ENCODE results near the gene MINDY3. TPM values are rescaled to one million over a fixed set of nuclear protein-coding genes. Genes with fewer than 3 reads are reported as not detected.
A peak's percentile ranks its signal among the peaks of the same experiment; 100 is the strongest.

The MINDY3 gene
- total RNA-seq (2021; ENCODE audit: unreplicated experiment) (10.4 TPM), Bru-seq, nascent RNA (percentile 66 among the genes with signal in this experiment), BruChase-seq, experiment 1, labeled RNA remaining after a 2-hour chase (percentile 61 among the genes with signal in this experiment), BruChase-seq, experiment 2, labeled RNA remaining after a 6-hour chase (percentile 51 among the genes with signal in this experiment)
- polyA plus RNA-seq (2012; ENCODE audit: insufficient read length), result 4.8 TPM
- long read RNA-seq, transcript MINDY3-201 (15 exons, 2,381 nt), result major isoform, 6 of 14 reads
- long read RNA-seq, partial matches to known transcripts, result 0 of 14 reads
- long read RNA-seq, other reads (novel, unspliced or antisense), result 8 of 14 reads

GRCh38 chr10:15859906-15860691, at the start of gene MINDY3:
Gene MINDY3 (minus strand): TSS chr10:15860507. CDS start chr10:15860299, 208 bp downstream.
- DNase-seq (ENCODE audit: low read depth, low spot score) (peak; percentile 41), ATAC-seq (peak; percentile 99)
- intact Hi-C loops (cut with micrococcal nuclease; ENCODE audit: unreplicated experiment), result no loop called here
- Histone ChIP-seq H3K36me3 (ENCODE audit: control insufficient read depth, insufficient read depth, low read length) (no peaks in the 10 kb centered on the region), H3K27ac (ENCODE audit: low read length) (peak within 1 kb of the TSS; percentile 88), H3K4me1 (ENCODE audit: control insufficient read depth, insufficient read depth, low read length) (peaks cover 18% of the 10 kb centered on the region), H3K9me3 (ENCODE audit: control insufficient read depth, insufficient read depth, low read depth, low read length) (peaks cover 3% of the 10 kb centered on the region; the same call in 1 of the 2 replicates), H3K4me3 (ENCODE audit: low read depth in 2 of 2, low read length in 2 of 2) (peak within 1 kb of the TSS; percentile 84 to 90), H3K27me3 (ENCODE audit: control insufficient read depth, insufficient read depth, low read length) (peaks cover 9% of the 10 kb centered on the region)
- in situ Hi-C loops (cut with HindIII; ENCODE audit: low pct_unique_long_range_greater_than_20kb, low sequenced_read_pairs), result no loop called here
- no TSS peak for BruUV-seq (replicated peaks)
- CTCF ChIA-PET, result no interaction called here
- TF ChIP-seq TCF7L2 (IDR thresholded peaks at IDR 0.05; ENCODE audit: low read depth, low read length) (no peak), POLR2AphosphoS5 (IDR thresholded peaks at IDR 0.05; ENCODE audit: low read depth, low read length) (no peak; the same call in 1 of the 2 replicates), CTCF (IDR thresholded peaks at IDR 0.05) (no peak), REST (IDR thresholded peaks at IDR 0.05; ENCODE audit: insufficient read depth in 1 of 2, low read depth in 2 of 2, low read length in 1 of 2) (no peak), SIN3A (IDR thresholded peaks at IDR 0.05; ENCODE audit: borderline replicate concordance, insufficient read depth, low read depth, low read length) (no peak)
- POLR2A ChIA-PET, result interaction anchor here (0.6 kb wide), 1 partner anchor 895 kb away, joined by 3 read pairs; no protein-coding TSS in a partner anchor

DNA sequence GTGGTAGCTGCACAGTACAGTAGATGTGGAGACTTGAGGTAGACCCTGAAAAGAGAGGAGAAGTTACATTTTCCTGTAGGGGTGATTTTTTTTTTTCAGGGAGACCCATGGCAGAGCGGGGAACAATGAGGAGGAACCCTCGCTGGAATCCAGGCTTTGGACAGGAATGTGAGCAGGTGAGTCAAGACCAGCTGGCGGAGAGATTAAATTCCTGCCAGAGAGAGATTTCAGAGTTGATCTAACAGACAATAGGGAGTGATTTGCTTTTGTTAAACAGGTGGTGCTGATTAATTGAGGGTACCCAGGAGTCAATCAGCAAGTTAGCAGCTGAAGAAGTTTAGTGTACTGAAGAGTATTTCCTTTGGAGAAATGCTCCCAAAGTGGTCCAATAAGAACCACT, 41.6 kb upstream of the MINDY3 start:
- H3K4me3 ChIP-seq (ENCODE audit: low read depth in 2 of 2, low read length in 2 of 2), result no peak overlapping the region
- H3K36me3 ChIP-seq (ENCODE audit: control insufficient read depth, insufficient read depth, low read length), result no peaks in the 10 kb centered on the region
- no peak overlapping the region for H3K27ac ChIP-seq (ENCODE audit: low read length)
- in situ Hi-C loops (cut with HindIII; ENCODE audit: low pct_unique_long_range_greater_than_20kb, low sequenced_read_pairs), result no loop called here
- intact Hi-C loops (cut with micrococcal nuclease; ENCODE audit: unreplicated experiment), result loop anchor here (10.0 kb wide), 2 partner anchors 643 to 903 kb away; no protein-coding TSS in a partner anchor
- no peaks in the 10 kb centered on the region for H3K4me1 ChIP-seq (ENCODE audit: control insufficient read depth, insufficient read depth, low read length)
- ATAC-seq (no peak), DNase-seq (ENCODE audit: low read depth, low spot score) (no peak)
- CTCF ChIA-PET, result interaction anchor here (0.6 to 1.1 kb wide), 4 partner anchors 170 to 643 kb away, joined by 5 to 11 read pairs (median 7); no protein-coding TSS in a partner anchor
- TF ChIP-seq POLR2AphosphoS5 (IDR thresholded peaks at IDR 0.05; ENCODE audit: low read depth, low read length), result no peak
- BruUV-seq (replicated peaks), result no TSS peak
- no peaks in the 10 kb centered on the region; the same call in 1 of the 2 replicates for H3K27me3 ChIP-seq (ENCODE audit: control insufficient read depth, insufficient read depth, low read length)
- no peaks in the 10 kb centered on the region for H3K9me3 ChIP-seq (ENCODE audit: control insufficient read depth, insufficient read depth, low read depth, low read length)
- POLR2A ChIA-PET, result no interaction called here

Measured in Panc1 (cell line).